Endometrial microvascular endothelial cells (primary cell): ENCODE data around the gene EDN3. TPM values are rescaled to one million over a fixed set of nuclear protein-coding genes. Genes with fewer than 3 reads are reported as not detected.

Experiments used
- in situ Hi-C: cut with HindIII; loops from 2 replicates; pipeline ENCODE4 v1.10.0; 2017; ENCODE audit warnings: low sequenced_read_pairs, low pct_unique_long_range_greater_than_20kb; ENCODE audit errors: inconsistent ontology term
- total RNA-seq: library from RNA; depleted of rRNA; stranded (reverse); fragments of >200 nt; gene quantifications from one replicate; pipeline ENCODE4 v1.2.3, GENCODE V29; 2015; ENCODE audit errors: inconsistent ontology term

The EDN3 gene
- total RNA-seq, 1 donor from 2014 or later: not detected

DNA sequence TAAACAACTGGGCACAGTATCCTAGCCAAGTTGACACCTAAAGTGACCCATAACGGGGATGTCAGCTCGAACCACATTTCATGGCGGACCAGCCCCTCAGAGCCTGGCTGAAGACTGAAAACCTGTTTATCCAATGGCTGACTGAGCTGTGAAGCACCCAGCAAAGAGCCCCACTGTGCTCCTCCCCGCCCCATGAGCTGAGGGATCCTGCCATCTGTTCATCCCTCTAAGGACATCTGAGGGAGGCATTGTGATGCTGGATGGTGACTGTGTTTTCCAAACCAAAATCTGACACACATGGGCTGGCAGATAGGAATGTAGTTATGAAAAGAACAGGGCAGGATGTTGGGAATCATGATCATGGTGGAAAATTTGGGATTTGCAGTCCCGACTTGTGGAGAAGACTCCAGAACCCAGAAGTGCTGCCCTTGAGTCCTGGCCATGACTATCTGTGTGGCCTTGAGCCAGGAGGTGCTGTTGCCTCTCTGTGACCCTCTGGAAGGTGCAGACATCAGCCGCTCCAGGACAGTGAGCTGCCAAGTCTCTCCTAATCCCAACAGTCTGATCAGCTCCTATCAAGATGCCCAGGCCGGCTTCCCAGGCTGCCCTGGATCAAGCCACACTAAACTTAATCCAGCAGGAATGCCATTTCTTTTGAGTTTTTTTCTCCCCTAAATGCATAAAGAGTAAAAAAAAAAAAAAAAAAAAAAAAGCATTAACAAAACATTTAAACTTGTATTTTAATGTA is 5.7 kb downstream of the EDN3 start:
- in situ Hi-C loops: no loop called here

GRCh38 chr20:59307270-59307669 is 6.9 kb downstream of the EDN3 start:
- in situ Hi-C loops: no loop called here

DNA sequence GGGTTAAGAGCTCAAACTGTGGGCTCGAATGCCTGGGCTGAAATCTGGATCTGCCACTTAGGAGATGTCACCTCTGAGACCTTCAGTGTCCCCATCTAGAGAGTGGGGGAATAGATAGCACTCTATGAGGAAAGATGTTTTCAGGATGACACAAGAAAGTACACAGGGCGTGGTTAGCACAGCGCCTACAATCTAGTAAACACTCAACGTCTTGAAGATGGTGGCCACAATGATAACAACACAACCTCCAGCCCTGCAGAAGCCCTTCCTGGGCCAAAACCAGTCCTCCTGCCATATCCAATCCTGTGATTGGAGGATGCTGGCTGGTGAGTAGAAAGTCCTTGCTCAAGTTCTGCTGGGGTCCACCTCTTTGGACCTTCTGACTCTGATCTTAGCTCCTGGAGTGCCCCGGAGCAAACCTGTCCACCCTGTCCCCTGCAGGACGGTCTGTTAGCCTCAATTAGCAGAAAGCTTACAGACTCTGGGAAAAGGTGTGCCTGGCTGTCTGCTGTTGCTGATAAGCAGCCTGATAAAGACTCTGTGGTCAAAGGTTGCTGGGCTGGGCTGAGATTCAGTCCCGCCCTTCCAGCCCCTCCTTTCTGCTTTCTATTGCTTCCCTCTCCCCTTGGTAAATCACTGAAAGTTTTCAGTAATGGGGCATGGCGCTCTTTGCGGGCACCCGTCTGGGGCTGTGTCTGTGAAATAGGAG is 8.2 kb downstream of the EDN3 start:
- in situ Hi-C loops: no loop called here

DNA sequence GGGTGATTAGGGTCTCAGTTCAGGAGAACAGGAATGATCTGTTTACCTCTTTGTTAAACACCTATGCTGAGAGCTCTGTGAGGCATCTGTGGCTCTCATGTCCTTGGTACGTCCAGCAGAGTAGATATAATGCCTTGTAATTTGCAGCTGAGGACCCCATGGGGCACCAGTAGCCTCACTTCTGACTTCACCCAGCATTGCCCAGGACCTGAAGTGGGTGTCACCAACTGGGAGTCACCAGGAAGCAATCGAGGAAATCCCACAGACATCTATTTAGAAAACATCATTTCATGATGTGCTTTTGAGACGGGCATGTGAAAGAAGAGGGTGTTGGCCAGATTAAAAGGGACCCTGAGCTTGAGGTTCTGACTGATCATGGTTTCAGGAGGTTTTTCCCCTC is 8.8 kb downstream of the EDN3 start:
- in situ Hi-C loops: no loop called here

DNA sequence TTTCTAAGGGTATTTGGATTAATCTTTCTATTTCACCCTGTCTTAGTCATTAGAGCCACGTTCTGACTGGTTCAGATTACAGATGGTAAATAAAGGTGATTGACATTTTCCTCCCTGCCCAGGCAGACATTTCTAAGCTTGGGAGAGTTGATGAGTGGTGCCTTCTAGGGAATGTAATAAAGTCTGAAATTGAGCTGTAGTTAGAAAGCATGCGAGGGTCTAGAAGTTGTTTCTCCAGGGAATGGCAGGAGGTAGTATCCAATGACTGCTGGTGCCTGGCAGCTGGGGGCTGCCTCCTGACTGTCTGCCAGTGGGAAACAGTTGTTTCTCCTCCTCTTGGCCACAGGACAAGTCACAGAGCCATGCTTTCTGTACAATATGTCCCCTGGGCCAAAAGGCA is 14.6 kb downstream of the EDN3 start:
- in situ Hi-C loops: no loop called here

GRCh38 chr20:59316911-59317731 is 16.7 kb downstream of the EDN3 start:
- in situ Hi-C loops: no loop called here

- in situ Hi-C loops: no loop called here
Measured at GRCh38 chr20:59318201-59318790, 17.9 kb downstream of the EDN3 start.

GRCh38 chr20:59318803-59319202 is 18.4 kb downstream of the EDN3 start:
- in situ Hi-C loops: no loop called here

DNA sequence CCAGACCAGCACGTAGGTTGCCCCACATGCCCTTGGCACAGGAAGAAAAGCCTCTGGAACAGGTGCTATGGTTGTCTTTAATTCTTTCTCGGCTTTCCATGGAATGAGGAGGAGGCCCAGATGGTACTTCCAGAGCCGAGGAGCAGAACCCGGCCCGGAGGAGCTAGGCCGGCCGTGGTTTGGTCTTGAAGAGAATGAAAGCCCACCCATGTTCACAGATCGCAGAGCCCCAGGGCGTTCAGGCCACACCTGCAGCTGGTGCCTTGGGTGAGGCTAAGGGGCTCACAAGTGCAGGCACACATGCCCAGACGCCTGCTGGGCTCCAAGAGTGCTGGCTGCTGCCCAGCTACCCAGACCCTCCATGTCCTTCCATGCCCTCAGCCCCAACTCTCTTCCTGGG is 20.0 kb downstream of the EDN3 start:
- in situ Hi-C loops: no loop called here

GRCh38 chr20:59320854-59321647 is 20.6 kb downstream of the EDN3 start:
- in situ Hi-C loops: no loop called here

GRCh38 chr20:59322081-59322480 is 21.7 kb downstream of the EDN3 start:
- in situ Hi-C loops: no loop called here

DNA sequence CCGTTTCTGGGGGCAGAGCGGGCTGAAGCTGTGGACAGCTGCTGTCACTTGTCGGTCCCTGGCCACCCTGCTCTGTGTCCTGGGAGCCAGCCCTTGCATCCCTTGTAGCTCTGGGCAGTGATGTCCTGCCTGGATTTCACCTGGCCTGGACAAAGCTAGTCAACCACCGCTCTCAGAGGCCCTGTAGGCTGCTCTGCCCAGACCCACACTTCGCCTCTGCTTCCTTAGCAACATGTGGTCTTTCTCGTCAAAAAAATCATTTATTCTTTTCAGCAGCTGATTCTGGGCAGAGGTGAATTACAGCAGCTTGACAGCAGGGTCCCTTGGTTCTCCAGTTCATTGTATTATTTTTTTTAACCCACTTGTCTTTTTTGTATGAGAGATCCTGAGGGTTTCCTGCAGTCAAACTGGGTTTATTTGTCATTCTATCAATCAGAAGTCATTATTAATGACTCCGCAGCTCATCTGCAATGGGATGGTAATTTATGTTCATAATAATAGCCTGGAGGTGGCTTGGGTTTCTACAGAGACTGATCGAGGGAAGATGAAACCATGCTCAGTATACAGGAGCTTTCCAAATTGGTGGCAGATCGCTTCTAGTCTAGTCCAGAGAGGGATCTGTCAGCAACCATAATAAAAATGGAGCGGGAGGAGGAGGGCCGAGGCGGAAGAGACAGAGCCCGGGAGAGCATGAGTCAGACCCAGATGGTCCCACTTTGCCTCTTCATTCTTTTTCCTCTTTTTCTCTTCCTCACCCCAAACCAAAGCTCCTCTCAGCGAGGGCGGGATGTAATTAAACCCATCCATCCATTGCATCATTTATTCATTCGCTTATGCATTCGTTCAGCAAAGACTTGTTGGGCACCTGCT is 22.4 kb downstream of the EDN3 start:
- in situ Hi-C loops: no loop called here

GRCh38 chr20:59323731-59324130 is 23.3 kb downstream of the EDN3 start:
- in situ Hi-C loops: no loop called here

DNA sequence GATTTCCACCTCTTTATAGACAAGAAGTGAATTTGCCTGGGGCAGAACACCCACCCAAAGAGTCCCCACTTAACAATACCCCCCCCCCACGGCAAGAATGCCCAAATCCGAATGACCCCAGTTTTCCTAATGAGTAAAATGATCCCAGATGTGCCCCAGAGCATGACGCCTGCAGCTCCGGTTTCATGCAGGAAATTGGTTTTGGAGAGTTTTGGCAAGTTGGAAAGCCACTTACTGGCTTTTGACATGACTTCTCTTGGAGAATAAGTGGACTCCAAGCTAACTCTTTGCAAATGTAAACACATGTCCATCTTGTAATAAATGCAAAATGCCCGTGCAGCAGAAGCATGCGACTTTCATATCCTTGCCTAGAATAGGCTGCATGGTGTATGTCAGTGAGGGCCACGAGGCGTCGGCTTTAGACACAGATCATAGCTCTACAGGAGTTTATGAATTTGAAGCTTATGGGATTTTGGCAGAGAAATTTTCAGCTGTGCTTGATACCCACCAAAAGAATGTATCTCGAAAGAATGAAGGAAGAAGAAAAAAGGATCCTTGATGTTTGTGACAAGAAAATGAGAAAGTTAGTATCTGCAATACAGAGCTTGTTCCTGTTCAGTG is 24.2 kb downstream of the EDN3 start:
- in situ Hi-C loops: no loop called here

DNA sequence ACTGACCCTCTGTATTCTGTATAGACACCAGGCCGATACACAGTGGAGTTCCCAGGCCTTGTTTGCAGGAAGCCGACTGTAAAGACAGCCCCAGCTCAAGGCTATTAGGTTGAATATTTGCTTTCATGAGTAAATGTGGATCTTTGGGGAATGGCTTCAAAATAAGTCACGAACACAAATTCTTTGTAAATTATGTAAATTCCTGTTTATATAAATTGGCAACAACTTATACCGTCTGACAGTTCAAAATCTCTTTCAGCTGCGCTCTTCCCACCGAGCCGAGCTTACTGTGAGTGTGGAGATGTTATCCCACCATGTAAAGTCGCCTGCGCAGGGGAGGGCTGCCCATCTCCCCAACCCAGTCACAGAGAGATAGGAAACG is 24.7 kb downstream of the EDN3 start:
- in situ Hi-C loops: no loop called here

- in situ Hi-C loops: no loop called here
Measured at GRCh38 chr20:59326188-59326587, 25.8 kb downstream of the EDN3 start.

DNA sequence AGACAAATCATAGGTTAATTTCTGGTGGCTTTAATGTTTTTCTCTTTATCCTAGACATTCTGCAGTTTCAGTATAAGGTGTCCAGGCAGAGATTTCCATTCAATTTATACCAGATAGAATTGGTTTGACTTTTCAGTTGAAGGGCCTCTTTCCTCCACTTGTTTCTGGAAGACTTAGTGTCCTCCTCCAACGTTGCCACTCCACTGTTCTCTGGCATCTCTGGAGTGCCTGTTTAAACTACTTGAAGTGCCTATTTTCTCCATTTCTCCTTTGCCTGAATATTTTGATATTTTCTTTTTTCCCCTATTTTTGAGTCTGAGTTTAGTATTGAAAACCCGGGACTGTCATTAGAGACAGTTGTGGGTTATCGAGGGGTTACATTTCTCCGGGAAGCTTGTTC is 27.7 kb downstream of the EDN3 start:
- in situ Hi-C loops: no loop called here
